ENCODE measurements around the gene INF2.
A peak's percentile ranks its signal among the peaks of the same experiment; 100 is the strongest.

The INF2 gene

DNA sequence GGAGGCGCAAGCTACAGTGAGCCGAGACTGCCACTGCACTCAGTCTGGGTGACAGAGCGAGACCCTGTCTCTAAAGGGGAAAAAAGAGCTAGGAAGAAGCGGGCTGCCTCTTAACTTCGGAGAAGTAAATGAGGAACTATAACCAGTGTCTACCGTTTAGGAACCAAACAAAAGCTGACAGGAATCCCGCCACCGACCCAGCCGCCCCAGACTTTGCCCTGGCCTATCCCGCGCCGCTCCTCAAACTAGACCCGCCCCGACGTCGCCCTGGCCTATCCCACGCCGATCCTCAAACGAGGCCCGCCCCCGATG is 63.0 kb downstream of the INF2 start:
- ATAC-seq: peak; percentile 94
- TF ChIP-seq, protein P1, sequence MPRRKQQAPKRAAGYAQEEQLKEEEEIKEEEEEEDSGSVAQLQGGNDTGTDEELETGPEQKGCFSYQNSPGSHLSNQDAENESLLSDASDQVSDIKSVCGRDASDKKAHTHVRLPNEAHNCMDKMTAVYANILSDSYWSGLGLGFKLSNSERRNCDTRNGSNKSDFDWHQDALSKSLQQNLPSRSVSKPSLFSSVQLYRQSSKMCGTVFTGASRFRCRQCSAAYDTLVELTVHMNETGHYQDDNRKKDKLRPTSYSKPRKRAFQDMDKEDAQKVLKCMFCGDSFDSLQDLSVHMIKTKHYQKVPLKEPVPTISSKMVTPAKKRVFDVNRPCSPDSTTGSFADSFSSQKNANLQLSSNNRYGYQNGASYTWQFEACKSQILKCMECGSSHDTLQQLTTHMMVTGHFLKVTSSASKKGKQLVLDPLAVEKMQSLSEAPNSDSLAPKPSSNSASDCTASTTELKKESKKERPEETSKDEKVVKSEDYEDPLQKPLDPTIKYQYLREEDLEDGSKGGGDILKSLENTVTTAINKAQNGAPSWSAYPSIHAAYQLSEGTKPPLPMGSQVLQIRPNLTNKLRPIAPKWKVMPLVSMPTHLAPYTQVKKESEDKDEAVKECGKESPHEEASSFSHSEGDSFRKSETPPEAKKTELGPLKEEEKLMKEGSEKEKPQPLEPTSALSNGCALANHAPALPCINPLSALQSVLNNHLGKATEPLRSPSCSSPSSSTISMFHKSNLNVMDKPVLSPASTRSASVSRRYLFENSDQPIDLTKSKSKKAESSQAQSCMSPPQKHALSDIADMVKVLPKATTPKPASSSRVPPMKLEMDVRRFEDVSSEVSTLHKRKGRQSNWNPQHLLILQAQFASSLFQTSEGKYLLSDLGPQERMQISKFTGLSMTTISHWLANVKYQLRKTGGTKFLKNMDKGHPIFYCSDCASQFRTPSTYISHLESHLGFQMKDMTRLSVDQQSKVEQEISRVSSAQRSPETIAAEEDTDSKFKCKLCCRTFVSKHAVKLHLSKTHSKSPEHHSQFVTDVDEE (CRISPR knock-in tag; IDR thresholded peaks at IDR 0.05): no peak
- no peak for TF ChIP-seq OSR1 (CRISPR knock-in tag; IDR thresholded peaks at IDR 0.05)
- no peak for TF ChIP-seq ZC3H10 (CRISPR knock-in tag; IDR thresholded peaks at IDR 0.05)
- TF ChIP-seq BACH2 (CRISPR knock-in tag; IDR thresholded peaks at IDR 0.05; ENCODE audit: borderline replicate concordance): no peak
- TF ChIP-seq ARNTL (CRISPR knock-in tag; IDR thresholded peaks at IDR 0.05; ENCODE audit: borderline replicate concordance, low read depth): no peak
- TF ChIP-seq ZNF70 (CRISPR knock-in tag; IDR thresholded peaks at IDR 0.05): no peak
- TF ChIP-seq, protein P2, sequence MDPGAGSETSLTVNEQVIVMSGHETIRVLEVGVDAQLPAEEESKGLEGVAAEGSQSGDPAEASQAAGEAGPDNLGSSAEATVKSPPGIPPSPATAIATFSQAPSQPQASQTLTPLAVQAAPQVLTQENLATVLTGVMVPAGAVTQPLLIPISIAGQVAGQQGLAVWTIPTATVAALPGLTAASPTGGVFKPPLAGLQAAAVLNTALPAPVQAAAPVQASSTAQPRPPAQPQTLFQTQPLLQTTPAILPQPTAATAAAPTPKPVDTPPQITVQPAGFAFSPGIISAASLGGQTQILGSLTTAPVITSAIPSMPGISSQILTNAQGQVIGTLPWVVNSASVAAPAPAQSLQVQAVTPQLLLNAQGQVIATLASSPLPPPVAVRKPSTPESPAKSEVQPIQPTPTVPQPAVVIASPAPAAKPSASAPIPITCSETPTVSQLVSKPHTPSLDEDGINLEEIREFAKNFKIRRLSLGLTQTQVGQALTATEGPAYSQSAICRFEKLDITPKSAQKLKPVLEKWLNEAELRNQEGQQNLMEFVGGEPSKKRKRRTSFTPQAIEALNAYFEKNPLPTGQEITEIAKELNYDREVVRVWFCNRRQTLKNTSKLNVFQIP (CRISPR knock-in tag; IDR thresholded peaks at IDR 0.05; ENCODE audit: borderline replicate concordance, low read depth): no peak
- TF ChIP-seq ESRRG (CRISPR knock-in tag; IDR thresholded peaks at IDR 0.05): no peak
- TF ChIP-seq TOX (CRISPR knock-in tag; IDR thresholded peaks at IDR 0.05; ENCODE audit: borderline replicate concordance): no peak
- TF ChIP-seq ZFP30 (CRISPR knock-in tag; IDR thresholded peaks at IDR 0.05): no peak
- no peak for TF ChIP-seq TCF4 (CRISPR knock-in tag; IDR thresholded peaks at IDR 0.05; ENCODE audit: borderline replicate concordance)
- no peak for TF ChIP-seq GLIS3 (CRISPR knock-in tag; IDR thresholded peaks at IDR 0.05)
- TF ChIP-seq, protein P3, sequence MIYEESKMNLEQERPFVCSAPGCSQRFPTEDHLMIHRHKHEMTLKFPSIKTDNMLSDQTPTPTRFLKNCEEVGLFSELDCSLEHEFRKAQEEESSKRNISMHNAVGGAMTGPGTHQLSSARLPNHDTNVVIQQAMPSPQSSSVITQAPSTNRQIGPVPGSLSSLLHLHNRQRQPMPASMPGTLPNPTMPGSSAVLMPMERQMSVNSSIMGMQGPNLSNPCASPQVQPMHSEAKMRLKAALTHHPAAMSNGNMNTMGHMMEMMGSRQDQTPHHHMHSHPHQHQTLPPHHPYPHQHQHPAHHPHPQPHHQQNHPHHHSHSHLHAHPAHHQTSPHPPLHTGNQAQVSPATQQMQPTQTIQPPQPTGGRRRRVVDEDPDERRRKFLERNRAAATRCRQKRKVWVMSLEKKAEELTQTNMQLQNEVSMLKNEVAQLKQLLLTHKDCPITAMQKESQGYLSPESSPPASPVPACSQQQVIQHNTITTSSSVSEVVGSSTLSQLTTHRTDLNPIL (CRISPR knock-in tag; IDR thresholded peaks at IDR 0.05; ENCODE audit: low read depth): no peak
- no peak for TF ChIP-seq ZNF565 (CRISPR knock-in tag; conservative IDR thresholded peaks at IDR 0.05; ENCODE audit: low read depth)
- TF ChIP-seq, protein P4, sequence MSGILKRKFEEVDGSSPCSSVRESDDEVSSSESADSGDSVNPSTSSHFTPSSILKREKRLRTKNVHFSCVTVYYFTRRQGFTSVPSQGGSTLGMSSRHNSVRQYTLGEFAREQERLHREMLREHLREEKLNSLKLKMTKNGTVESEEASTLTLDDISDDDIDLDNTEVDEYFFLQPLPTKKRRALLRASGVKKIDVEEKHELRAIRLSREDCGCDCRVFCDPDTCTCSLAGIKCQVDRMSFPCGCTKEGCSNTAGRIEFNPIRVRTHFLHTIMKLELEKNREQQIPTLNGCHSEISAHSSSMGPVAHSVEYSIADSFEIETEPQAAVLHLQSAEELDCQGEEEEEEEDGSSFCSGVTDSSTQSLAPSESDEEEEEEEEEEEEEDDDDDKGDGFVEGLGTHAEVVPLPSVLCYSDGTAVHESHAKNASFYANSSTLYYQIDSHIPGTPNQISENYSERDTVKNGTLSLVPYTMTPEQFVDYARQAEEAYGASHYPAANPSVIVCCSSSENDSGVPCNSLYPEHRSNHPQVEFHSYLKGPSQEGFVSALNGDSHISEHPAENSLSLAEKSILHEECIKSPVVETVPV (CRISPR knock-in tag; IDR thresholded peaks at IDR 0.05): no peak
- no peak for TF ChIP-seq ZNF8 (CRISPR knock-in tag; IDR thresholded peaks at IDR 0.05)

DNA sequence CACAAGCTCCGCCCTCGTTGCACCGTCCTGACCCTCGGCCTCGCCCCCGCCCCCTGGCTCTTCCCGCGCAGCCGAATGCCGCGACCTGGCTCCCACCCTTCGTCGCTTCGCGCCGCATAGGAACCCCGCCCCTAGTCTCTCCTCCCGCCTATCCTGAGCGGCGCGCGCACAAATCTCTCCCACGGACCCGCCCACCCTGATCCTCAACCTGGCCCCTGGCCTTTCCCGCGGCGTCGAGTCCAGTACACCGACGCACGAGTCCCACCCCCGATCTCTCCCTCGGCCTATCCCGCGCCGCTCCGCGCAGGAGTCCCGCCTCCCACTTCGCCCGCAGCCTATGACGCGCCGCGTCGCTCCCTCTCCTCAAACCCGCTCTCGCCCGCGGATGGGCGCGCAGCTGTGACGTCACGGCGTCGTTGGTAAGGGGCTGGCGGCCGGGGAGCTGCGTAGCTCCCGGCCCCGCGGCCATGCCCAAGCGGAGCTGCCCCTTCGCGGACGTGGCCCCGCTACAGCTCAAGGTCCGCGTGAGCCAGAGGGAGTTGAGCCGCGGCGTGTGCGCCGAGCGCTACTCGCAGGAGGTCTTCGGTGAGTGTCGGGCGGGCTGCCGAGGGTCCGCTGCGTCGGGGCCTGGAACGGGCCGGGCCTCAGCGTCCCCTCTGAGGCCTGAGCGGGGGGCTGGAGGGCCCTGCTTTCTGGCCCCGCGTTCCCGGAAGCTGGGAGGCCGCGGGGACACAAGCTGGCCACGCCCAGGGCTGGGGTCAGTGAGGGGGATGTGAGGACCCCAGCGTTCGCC is 63.5 kb downstream of the INF2 start, which contains the start of gene SIVA1:
TSS of gene SIVA1 (plus strand) at position 413 of the 793 bp plus-strand sequence. CDS start at position 468, 55 bp downstream.
- TF ChIP-seq ZFP3 (CRISPR knock-in tag; IDR thresholded peaks at IDR 0.05): no peak
- no peak for TF ChIP-seq TOX (CRISPR knock-in tag; IDR thresholded peaks at IDR 0.05; ENCODE audit: borderline replicate concordance)
- no peak for TF ChIP-seq OSR1 (CRISPR knock-in tag; IDR thresholded peaks at IDR 0.05)
- no peak for TF ChIP-seq ZFP30 (CRISPR knock-in tag; IDR thresholded peaks at IDR 0.05)
- TF ChIP-seq ZNF70 (CRISPR knock-in tag; IDR thresholded peaks at IDR 0.05): no peak
- TF ChIP-seq, protein P2 (CRISPR knock-in tag; IDR thresholded peaks at IDR 0.05; ENCODE audit: borderline replicate concordance, low read depth): no peak
- TF ChIP-seq TCF4 (CRISPR knock-in tag; IDR thresholded peaks at IDR 0.05; ENCODE audit: borderline replicate concordance): no peak
- TF ChIP-seq ZNF8 (CRISPR knock-in tag; IDR thresholded peaks at IDR 0.05): no peak
- TF ChIP-seq ZC3H10 (CRISPR knock-in tag; IDR thresholded peaks at IDR 0.05): no peak
- no peak for TF ChIP-seq ARNTL (CRISPR knock-in tag; IDR thresholded peaks at IDR 0.05; ENCODE audit: borderline replicate concordance, low read depth)
- TF ChIP-seq BACH2 (CRISPR knock-in tag; IDR thresholded peaks at IDR 0.05; ENCODE audit: borderline replicate concordance): no peak
- TF ChIP-seq, protein P1 (CRISPR knock-in tag; IDR thresholded peaks at IDR 0.05): no peak
- no peak for TF ChIP-seq GLIS3 (CRISPR knock-in tag; IDR thresholded peaks at IDR 0.05)
- TF ChIP-seq, protein P3 (CRISPR knock-in tag; IDR thresholded peaks at IDR 0.05; ENCODE audit: low read depth): no peak
- no peak for TF ChIP-seq ESRRG (CRISPR knock-in tag; IDR thresholded peaks at IDR 0.05)
- TF ChIP-seq ZNF565 (CRISPR knock-in tag; conservative IDR thresholded peaks at IDR 0.05; ENCODE audit: low read depth): no peak
- TF ChIP-seq PPARA (CRISPR knock-in tag; IDR thresholded peaks at IDR 0.05; ENCODE audit: borderline replicate concordance): no peak
- no peak for TF ChIP-seq SNAI2 (CRISPR knock-in tag; IDR thresholded peaks at IDR 0.05)
- no peak for TF ChIP-seq ISL1 (CRISPR knock-in tag; IDR thresholded peaks at IDR 0.05)
- ATAC-seq: peak; percentile 96

Data from SK-N-SH treated with all-trans-retinoic acid at 6 μM for 48 hours (cell line).